ENCODE data around the gene PTPRN2.

Gene PTPRN2

DNA sequence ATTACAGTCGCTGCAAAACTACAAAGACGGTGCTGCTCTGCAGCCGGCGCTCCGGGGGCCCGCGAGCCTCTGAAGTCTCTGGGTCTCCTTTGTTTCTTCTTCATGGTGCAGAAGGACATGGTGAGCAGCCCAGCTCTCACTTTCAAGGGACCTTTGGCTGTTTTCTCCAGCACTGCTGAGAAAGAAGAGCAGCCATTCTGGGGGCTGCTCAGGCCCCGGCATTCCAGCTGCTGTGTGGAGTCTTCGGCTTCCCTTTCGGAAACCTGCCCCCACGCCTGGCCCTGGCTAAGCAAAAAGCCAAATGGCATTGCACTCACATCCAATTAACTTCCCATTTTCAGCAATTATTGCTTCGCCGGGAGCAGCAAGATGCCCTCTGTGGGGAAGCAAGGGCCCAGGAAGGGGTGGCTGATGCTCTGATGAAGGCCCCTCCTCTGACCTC lies 555.7 kb downstream of the PTPRN2 start:
- no peak for DNase-seq

DNA sequence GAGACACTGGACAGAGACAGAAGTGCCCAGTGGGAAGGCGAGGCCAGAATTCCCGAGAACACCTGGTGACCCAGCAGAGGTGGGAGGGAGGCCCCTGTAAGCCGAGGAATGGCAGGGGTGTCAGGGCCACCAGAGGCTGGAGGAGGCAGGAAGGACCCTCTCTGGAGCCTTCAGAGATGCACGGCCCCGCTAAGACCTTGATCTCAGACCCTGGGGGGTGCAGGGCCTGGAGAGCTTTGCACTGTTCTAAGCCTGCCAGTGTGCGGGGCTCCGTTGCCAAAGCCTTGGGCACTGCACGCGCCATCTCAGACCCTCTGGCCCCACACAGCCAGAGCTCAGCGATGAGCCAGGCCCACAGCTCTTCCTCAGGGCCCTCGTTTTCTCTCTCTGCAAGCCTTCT lies 557.1 kb downstream of the PTPRN2 start:
- DNase-seq, result no peak

DNA sequence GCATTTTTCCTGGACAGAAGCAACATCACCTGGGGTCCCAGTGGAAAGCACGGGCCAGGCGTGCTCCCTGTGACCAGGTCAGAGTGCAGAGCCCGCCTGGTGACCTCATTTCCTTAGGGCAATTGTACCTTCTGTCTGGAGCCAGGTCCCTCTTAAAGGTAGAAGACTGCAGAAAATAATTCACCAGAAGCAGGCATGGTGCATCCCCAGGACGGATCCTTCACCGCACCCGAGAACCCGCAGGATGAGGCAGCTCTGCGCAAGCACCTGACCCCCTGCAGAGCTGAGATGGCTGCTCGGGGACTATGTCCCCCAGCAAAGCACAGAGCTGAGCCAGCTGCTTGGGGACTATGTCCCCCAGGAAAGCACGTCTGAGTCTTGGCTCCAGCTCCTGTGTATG lies 557.6 kb downstream of the PTPRN2 start:
- no peak for DNase-seq

DNA sequence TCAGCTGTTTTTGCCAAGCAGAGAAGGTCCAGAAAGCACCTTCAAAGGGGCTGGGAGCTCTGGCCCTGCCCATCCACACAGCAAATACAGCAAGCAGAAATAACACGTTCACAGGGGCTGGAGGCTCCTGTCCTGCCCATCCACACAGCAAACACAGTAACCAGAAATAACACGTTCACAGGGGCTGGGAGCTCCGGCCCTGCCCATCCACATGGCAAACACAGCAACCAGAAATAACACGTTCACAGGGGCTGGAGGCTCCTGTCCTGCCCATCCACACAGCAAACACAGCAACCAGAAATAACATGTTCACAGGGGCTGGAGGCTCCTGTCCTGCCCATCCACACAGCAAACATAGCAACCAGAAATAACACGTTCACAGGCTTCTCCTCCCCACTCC lies 558.1 kb downstream of the PTPRN2 start:
- DNase-seq, result no peak

DNA sequence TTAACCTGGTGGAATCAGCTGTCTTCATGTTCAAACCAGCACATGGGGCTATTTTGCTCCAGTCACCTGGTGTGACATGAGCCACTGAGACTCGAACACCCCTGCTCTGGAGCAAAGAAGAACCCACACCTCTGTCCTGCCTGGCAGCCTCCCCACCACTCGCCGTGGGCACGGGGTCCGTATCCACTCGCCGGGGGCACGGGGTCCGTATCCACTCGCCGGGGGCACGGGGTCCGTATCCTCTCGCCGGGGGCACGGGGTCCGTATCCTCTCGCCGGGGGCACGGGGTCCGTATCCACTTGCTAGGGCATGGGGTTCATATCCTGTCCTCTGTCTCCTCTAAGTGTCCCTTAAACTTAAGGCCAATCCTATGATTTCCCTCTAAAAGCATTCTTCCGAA lies 558.7 kb downstream of the PTPRN2 start:
- no peak for DNase-seq

DNA sequence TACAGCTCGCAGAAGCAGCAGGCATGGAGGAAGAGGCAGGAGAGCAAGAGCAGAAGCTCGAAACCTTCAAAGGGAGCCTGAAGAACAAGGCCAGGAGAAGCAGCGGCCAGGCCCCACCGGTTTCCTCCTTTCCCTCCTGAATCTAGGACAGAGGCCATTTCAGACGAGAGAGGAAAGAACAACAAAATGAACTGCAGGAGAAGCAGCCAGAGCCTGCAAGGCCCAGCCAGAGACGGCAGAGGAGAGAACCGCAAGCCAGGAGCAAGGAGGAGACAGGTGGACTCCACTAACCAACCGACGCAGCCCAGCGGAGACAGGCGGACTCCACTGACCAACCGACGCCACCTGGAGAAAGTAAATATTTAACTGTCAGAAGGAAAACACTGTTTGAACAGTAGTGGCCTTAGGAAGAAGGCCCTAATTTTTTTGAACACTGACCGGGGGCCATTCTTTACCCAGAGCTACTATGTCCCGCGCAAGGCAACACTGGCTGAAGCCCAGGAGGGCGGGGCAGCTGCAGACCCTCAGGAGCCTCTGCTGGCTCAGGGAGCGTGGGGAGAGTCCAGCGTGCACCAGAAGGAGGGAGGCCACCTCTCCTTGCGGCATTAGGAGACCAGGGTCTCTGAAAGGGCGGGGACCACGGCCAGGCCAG lies 559.2 kb downstream of the PTPRN2 start:
- DNase-seq, result no peak

DNA sequence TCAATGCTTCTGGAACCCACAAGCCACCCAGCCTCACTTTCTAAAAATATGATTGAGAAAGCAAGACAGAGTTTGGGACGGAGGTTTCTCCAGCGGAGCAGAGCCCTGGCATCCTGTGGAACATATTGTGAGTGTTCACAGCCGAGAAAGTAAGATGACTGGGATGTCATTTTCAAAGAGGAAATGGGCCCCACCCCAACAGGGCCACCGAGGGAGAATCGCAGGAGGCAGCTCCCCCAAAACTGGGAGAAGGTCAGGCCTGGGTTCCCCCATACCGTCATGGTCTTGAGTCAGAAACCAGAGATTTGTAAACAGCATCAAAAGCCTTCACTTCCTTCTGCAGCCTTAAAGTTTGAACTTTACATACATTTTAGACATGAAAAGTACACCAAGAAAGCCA lies 560.0 kb downstream of the PTPRN2 start:
- no peak for DNase-seq

DNA sequence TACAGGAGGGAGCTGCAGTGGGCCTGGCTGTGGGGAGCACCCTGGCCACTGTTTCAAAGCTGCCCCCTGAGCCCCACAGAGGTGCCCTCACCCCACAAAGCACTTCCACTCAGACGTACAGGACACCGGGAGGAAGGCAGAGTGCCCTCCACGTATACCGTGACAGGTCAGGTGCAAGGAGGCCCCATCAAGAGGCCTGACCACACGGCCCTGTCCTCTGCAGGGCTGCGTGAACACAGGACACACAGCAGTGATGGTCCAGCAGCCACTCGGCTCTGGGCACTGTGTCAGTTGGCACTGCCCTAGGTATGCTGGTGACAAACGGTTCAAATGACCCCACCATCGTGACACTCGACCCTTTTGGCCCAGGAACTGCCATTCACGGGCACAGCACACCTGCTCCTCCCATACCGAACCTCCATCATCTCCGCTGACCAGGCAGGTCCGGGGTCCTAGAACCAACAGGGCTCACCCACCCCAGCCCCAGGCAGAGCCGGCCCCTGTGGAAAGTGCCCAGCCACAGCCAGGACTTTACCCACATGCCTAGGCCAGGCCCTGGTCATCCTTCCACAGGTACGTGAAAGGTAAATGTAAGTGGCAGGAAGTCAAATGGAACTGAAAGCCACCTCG lies 560.9 kb downstream of the PTPRN2 start:
- no peak for DNase-seq

DNA sequence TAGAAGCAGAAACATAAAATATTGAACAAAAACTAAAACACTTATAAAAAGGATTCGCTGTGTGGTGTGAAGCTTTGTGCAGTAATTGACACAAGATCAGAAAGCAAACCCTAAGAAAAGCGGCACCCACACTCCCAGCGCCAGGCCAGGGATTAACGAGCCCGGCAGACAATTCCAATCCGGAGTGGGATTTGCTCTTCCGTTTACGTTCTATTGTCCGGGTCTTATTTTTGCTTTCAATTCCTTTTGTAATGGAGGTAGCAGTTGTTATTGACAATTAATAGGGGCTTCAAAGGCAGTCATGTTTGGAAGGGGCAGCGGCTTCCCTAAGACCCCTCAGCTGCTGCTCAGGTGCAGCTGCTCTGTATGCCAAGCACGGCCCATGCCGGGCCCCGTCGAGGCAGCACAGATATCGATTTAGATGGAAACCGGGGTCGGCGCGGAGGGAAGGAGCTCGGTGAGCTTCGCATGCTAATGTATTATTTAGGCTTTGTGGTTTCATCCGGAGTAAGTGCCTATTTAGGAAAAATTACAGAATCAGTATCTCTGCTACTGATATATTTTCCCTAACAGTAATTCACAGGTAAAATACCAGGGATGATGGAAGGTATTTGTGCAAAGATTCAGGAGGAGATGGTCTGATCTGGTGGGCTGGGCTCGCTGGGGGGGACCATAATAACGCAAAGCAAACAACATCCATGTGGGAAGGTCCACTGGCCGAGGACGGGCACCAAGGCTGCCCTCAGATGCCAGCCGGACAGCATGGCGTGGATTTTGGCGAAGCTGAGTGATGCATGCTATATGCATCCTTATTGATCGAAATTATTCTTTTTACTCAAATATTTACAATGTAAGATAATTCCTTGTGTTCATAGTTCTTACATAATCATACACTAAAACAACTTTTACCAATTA lies 561.7 kb downstream of the PTPRN2 start:
- DNase-seq, result no peak

DNA sequence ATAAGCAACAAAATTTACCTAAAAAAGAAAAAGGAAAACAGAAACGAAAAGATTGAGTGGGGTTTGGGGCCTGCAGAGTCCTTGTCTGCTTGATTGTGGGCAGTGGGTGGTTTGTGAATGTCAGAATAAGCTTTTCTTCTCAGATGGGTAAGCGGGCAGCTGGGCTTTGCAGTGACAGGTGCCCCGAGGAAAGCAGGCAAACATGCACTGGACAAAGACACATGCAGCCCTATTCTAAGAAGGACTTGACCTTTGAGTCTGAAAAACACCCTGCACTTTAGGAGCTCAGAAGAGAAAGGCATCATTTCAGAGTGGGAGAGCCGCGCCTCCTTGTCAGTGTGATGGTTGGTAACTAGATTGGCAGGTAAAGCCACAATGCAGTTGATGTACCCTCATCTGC lies 562.7 kb downstream of the PTPRN2 start:
- no peak for DNase-seq

DNA sequence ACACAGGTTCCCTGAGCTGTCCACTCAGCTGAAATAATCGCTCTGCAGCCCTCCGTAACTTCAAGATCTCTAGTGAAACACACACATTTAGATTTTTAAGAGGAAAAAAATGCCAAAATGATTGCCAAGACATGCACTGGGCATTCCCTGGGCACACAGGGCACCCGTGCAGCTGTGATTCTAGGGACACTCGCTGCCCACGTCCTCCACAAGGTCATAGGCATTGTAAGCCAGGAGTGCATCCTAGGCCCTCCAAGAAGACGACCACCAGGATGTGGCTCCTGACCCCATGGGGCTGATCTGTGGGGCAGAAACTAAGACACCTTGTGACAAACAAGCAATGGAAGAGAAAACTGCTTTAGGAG lies 563.3 kb downstream of the PTPRN2 start:
- no peak for DNase-seq

DNA sequence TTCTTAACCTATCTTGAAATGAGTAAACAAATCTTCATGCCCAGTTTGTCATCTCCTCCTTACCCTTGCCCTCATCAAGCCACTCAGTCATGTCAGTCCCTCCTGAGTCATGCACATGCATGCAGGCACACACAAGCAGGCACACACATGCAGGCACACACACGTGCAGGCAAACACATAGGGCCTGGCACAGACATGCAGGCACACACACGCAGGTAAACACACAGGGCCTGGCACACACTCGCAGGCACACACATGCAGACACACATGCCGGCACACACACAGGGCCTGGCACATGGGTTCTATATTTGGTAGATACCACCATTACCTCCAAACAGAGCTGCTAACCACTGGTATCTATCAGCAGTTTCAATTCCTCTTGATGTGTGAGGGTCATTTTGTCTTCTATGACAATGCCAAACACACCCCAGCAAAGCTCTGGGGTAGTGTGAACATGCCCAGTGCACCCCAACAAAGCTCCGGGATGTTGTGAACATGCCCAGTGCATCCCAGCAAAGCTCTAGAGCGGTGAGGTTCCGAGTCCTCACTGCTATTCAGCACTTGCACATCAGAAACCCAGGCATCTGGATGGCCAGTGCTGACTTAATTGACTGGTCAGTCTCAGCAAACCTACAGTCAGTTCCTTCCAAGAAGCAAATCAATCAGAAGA lies 563.8 kb downstream of the PTPRN2 start:
- DNase-seq, result no peak

DNA sequence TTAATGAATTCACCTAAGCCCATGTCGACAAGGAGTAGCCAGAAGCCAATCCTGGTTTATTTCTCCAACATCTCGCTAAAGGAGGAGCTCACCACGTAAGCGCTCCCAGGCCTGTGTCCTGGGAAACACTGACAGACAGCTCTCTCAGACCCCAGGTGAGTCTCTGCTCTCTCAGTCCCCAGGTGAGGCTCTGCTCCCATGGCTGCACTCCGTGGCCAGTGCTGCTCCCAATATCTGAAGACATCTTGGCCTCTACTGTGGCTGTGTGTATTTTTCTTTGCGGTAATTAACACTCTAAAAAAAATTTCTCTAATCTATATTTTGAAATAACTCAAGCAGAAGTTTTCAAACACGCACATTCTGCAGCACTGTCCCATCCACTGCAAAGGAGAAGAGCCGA lies 564.5 kb downstream of the PTPRN2 start:
- no peak for DNase-seq

DNA sequence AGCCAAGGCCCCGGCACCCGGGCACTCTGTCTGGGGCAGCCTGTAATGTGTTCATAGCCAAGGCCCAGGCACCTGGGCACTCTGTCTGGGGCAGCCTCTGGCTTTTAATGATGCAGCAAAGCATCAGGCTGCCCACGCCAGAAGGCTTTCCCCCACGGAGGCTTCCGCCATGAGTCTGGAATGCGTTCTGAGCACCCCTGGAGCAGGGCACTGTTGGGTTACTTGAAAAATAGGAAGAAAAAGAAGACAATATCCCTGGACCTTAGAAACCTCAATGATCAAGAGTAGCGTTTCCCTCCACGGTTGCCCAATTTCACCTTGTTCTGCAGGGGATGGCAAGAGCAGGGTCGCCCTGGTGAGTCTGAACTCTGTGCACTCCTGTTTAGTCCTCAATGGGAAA lies 565.0 kb downstream of the PTPRN2 start:
- DNase-seq, result no peak

DNA sequence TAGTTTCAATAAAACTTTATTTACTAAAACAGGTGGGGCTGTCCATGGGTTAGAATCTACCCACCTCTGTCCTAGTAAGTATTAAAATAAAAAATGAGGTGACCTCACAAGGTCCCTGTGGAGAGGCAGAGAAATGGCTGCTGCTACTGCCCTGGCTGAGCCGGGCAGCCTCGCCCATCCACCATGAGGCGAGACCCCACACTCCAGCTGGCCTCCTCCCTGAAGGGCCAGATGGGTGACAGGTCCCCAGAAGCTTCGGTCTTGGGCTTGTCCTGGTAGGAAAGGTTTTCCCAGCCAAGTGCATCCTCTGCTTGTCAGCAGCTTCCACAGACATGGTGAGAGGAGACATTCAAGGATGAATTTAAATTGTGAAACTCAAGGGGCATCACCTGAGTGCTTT lies 565.8 kb downstream of the PTPRN2 start:
- DNase-seq, result no peak

DNA sequence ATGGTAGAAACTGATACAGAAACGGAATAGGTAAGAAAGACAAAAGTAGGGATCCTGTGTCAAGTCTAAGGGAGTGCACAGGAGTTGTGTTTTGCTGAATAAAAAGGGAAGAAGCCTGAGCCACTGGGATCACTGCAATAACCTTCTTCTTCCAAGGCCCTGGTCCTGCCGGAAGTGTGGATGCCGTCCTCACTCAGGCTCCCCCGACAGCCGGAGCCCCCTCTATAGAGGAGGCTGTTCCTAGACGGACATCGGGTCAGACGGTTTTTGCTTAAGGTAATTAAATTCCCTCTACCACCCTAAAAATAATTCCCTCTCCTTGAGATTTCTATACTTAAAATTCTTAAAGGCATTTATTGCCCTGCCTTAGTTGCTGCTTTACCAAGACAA lies 566.9 kb downstream of the PTPRN2 start:
- DNase-seq, result no peak

DNA sequence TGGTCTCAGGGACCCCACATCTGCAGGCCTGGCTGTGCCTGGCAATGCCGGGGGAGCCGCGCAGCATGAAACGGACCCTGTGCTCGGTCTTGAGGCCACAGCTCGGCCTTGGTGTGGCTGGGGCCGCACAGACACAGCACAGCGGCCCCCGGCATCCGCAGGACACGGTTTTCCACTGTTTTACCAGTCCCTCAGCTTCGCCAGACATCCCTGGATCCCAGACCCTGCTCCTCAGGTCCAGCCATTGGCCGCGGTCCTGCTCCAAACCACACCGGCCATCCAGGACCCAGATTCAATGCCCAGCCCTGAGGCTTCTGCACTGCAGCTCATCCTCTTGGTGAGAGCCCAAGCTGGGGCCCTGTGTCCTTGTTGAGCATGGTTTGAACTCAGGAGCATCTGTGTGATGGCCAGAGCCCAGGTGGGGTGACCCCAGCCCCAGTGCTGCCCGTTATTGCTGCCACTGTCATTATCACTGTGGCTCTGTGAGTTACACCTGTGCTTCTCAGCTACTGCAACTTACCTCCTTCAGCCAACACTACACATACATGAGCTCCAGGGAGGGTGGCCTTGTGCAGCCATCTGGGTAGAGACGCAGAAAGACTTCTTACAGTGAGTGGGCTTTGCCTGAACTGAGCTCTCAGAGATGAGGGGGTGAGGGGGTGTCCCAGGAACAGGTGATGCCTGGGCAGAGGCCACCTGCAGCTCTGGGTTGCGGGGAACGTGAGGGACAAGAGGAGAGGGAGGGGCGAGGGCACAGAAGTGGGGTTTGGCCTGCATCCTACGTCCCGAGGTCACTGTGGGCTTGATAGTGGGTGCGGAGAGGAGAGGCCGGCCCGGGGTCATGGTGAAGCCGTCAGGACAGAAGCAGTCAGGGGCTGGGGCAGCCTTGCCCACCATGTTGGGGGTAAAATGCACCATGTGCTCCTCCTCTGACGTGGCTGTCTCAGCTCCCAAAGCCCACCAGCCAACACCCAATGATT lies 567.6 kb downstream of the PTPRN2 start:
- DNase-seq, result no peak

DNA sequence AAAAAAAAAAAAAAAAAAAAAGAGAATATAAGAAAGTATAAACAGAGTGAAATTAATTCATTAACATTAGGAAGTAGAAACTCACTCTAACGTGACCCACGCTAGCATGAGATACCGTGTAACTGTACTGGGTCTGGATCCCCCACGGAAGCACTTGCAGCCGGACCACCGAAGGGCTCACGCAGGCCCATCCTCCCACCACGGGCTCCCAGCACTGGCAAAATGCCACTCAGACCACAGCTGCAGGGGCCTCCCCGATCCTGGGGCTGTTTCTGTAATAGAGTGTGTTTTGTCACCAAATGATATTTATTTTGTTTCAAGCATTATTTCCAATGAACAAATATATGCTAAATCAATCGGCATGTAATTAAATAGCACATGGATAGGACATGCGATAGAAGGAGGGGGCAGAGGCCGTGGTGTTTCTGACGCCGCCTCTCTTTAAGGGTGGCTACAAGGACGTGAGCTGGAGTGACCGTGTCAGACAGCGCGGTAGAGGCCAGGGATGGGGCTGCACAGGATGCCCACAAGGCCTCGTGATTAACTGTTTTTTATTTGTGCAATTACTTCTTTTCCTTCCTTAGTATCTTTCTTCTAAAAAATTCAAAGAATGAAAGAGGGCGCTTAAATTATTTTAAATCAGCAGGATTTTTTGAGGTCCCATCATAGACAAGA lies 568.5 kb downstream of the PTPRN2 start:
- no peak for DNase-seq

DNA sequence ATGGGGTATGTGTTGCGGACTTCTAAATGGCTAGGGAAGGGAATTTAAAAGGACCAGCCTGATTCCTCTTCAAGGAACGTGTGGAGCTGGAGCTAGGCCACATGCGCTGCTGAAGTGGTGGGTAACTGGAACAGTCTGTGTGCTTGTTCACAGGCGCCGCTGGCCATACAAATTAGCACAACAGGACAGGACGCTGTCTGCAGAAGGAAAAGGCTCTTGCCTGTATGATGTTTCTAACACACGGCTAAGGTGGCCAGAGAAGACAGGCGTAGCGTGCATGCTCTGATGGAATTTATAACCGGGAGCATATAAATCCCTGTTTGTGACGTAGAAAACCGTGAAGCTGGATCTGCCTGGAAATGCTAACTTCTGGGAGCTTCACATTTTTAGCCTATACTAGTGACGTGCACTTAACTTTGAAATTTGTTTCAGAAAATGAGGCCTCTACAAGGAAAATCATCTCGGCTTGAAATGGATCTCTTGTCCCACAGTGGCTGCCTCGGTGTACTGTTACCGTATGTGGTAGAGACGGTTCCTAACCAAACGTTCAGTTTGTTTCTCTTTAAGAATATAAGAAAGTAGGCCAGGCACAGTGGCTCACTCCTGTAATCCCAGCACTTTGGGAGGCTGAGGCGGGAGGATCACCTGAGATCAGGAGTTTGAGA lies 569.4 kb downstream of the PTPRN2 start:
- no peak for DNase-seq

DNA sequence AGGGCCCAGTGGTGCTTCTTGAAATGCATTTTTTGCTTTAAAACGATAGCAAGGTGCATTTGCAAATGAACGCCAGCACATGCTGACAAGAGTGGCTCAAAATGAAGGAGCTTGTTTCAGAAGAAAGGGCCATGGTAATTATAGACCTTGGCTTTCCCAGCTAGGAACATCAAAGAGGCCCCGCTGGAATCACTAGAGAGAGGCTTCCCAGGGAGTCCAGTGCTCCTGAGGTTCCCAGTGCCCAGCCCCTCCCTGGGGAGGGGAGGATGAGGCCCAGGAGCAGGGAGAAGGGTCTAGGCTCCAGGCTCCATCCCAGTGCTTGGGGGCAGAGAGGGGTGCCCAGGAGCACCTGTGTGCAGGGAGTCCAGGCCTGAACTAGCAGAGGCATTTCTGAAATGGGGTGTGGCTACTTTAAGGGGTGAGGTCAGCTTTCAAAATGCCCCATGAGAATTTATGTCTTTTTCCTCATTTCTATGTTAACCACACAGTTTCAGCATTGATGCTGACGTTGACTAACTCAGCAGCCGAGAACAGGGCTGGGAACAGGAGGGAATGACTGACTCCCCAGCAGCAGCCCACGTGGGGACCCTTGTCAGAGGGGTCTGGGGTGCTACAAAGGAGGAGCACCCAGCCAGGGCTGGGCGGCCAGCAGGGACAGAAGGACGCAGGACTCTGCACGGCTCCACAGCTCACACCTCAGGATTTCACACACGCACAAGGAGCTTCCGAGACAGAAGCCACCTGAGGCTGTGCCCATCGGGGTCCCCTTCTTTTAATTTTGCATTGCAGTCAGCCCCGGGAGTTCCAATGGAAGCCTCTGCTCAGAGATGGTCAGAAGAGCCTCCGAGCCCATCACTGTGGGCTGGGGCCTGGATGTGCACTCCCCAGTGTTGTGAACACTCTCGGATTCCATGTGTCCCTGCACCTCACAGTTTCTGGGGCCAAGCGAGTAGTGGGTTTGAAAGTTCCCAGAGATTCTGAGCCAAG lies 570.2 kb downstream of the PTPRN2 start:
- DNase-seq, result no peak
